HepG2 (cell line): ENCODE measurements around the gene EPG5.

Experiments
- CBX5 ChIP-seq: sonication (generic); formaldehyde crosslinking; IDR thresholded peaks from 2 replicates; pipeline ENCODE4 v1.4.0; 2020; ENCODE audit warnings: missing genetic modification reagents, borderline replicate concordance
- CTCF ChIP-seq: sonication (generic); formaldehyde crosslinking; IDR thresholded peaks from 2 replicates; pipeline ENCODE4 v1.5.0; 2020; ENCODE audit warnings: mild to moderate bottlenecking, missing genetic modification reagents, moderate library complexity
- EP300 ChIP-seq, 3 experiments: sonication (generic) in 1 of 3; formaldehyde crosslinking in 1 of 3; IDR thresholded peaks; 2 replicates each; pipeline versions ENCODE4 v1.5.1 to v1.6.1; 2011 to 2020; ENCODE audit warnings: low read depth in 2 of 3, low read length in 2 of 3, borderline replicate concordance in 1 of 3, improper control_type of control experiment in 1 of 3, mild to moderate bottlenecking in 1 of 3, missing genetic modification reagents in 1 of 3, moderate library complexity in 1 of 3
- JUND ChIP-seq: sonication (generic); formaldehyde crosslinking; IDR thresholded peaks from 2 replicates; pipeline ENCODE4 v1.8.0; 2022; ENCODE audit warnings: mild to moderate bottlenecking, missing genetic modification reagents
- KLF13 ChIP-seq: sonication (generic); formaldehyde crosslinking; IDR thresholded peaks from 2 replicates; pipeline ENCODE4 v1.4.0; 2020; ENCODE audit warnings: mild to moderate bottlenecking, missing genetic modification reagents
- MYPOP ChIP-seq: sonication (generic); formaldehyde crosslinking; IDR thresholded peaks from 2 replicates; pipeline ENCODE4 v1.8.1; 2023; ENCODE audit warnings: mild to moderate bottlenecking, moderate library complexity, missing genetic modification reagents
- POLR2AphosphoS5 ChIP-seq: IDR thresholded peaks from 2 replicates; pipeline ENCODE4 v1.6.1; 2012; ENCODE audit warnings: low read depth, low read length
- SP1 ChIP-seq, 2 experiments: fragments of 450-650 bp in 1 of 2; sonication (generic) in 1 of 2; formaldehyde crosslinking in 1 of 2; IDR thresholded peaks; 2 replicates each; pipeline versions ENCODE4 v1.4.0 to v1.6.1; 2016 to 2020; ENCODE audit warnings: missing genetic modification reagents in 1 of 2
- TRAFD1 ChIP-seq: sonication (generic); formaldehyde crosslinking; IDR thresholded peaks from 2 replicates; pipeline ENCODE4 v1.5.1; 2020; ENCODE audit warnings: missing genetic modification reagents, mild to moderate bottlenecking, borderline replicate concordance
- ZFP36 ChIP-seq: fragments of 150-350 bp; IDR thresholded peaks from 2 replicates; pipeline ENCODE4 v1.6.1; 2018; ENCODE audit warnings: borderline replicate concordance, low read length, low read depth; ENCODE audit not compliant: partially characterized antibody

GRCh38 chr18:45896991-45897390, 70.1 kb downstream of the EPG5 start:
- TF ChIP-seq CTCF (CRISPR knock-in tag) (no peak), EP300 (IDR thresholded peaks at IDR 0.05; ENCODE audit: low read depth in 2 of 2, low read length in 2 of 2) (peak in 1 of 2 experiments; percentile 29; a peak in 1 of 4 replicates), EP300 (CRISPR knock-in tag; IDR thresholded peaks at IDR 0.05; ENCODE audit: borderline replicate concordance) (no peak), POLR2AphosphoS5 (no peak), KLF13 (CRISPR knock-in tag) (no peak), ZFP36 (no peak), SP1 (IDR thresholded peaks at IDR 0.05) (no peak), SP1 (CRISPR knock-in tag; IDR thresholded peaks at IDR 0.05) (no peak), TRAFD1 (CRISPR knock-in tag) (no peak), JUND (CRISPR knock-in tag) (no peak), CBX5 (CRISPR knock-in tag) (no peak), MYPOP (CRISPR knock-in tag) (no peak)
